Raji (cell line): ENCODE data around the gene ARID1B.

Source experiments
- POLR2A ChIP-seq: IDR thresholded peaks from 2 replicates; pipeline ENCODE4 v1.6.1; 2011; ENCODE audit warnings: low read depth, low read length, control low read depth; ENCODE audit not compliant: insufficient read depth

ARID1B gene

GRCh38 chr6:156988276-156989158 lies 211.3 kb downstream of the ARID1B start:
- peak; percentile 60; the same call in 1 of the 2 replicates for TF ChIP-seq POLR2A

GRCh38 chr6:156989159-156989806 lies 212.1 kb downstream of the ARID1B start:
- no peak for TF ChIP-seq POLR2A

GRCh38 chr6:156992020-156992804 lies 215.0 kb downstream of the ARID1B start:
- no peak for TF ChIP-seq POLR2A

GRCh38 chr6:156993713-156994112 lies 216.5 kb downstream of the ARID1B start:
- TF ChIP-seq POLR2A = no peak

- no peak for TF ChIP-seq POLR2A
These were observed 217.3 kb downstream of the ARID1B start for GRCh38 chr6:156994215-156995076.

GRCh38 chr6:156995502-156995901 lies 218.3 kb downstream of the ARID1B start:
- TF ChIP-seq POLR2A = no peak

- no peak for TF ChIP-seq POLR2A
These were observed 219.1 kb downstream of the ARID1B start for GRCh38 chr6:156996265-156996664.

- TF ChIP-seq POLR2A = no peak
These were observed 221.7 kb downstream of the ARID1B start for GRCh38 chr6:156998794-156999330.

GRCh38 chr6:156999762-157000161 lies 222.6 kb downstream of the ARID1B start:
- no peak for TF ChIP-seq POLR2A

GRCh38 chr6:157001716-157002115 lies 224.5 kb downstream of the ARID1B start:
- no peak for TF ChIP-seq POLR2A

GRCh38 chr6:157002774-157003173 lies 225.6 kb downstream of the ARID1B start:
- no peak for TF ChIP-seq POLR2A

- no peak for TF ChIP-seq POLR2A
These were observed 228.8 kb downstream of the ARID1B start for GRCh38 chr6:157005940-157006339.

GRCh38 chr6:157008568-157008967 lies 231.4 kb downstream of the ARID1B start:
- no peak for TF ChIP-seq POLR2A

- TF ChIP-seq POLR2A = no peak
These were observed 235.2 kb downstream of the ARID1B start for GRCh38 chr6:157012355-157012754.
